AG04449 (cell line): Measurements from ENCODE around the gene TRERF1.

ENCODE experiments used
- CTCF ChIA-PET: fragments of 350-600 bp; formaldehyde crosslinking; extraction: SDS; loops from one replicate; lab custom pipeline; 2021; ENCODE audit warnings: antibody characterized with exemption; lab: Yijun Ruan, JAX
- POLR2A ChIA-PET: fragments of 400-600, 350-600 bp; formaldehyde crosslinking; extraction: SDS; loops from one replicate; lab custom pipeline; 2020; ENCODE audit warnings: antibody characterized with exemption, inconsistent platforms; lab: Yijun Ruan, JAX
- DNase-seq: peaks from one replicate; pipeline ENCODE4 v3.0.0-alpha.2; 2010; ENCODE audit warnings: low read depth, low spot score
- H3K4me3 ChIP-seq: 2 replicates; pipeline ENCODE4 v1.5.1; 2011; ENCODE audit warnings: low read depth, mild to moderate bottlenecking, control low read depth, low read length
- TF ChIP-seq, protein P1 (sequence below): IDR thresholded peaks from one replicate; pipeline ENCODE4 v1.5.1; 2011; ENCODE audit warnings: mild to moderate bottlenecking, moderate library complexity, low read length, control low read depth, inconsistent platforms; ENCODE audit not compliant: insufficient read depth; ENCODE audit errors: missing control alignments

The TRERF1 gene

GRCh38 chr6:42366999-42367352 lies 84.8 kb downstream of the TRERF1 start:
- TF ChIP-seq, protein P1, sequence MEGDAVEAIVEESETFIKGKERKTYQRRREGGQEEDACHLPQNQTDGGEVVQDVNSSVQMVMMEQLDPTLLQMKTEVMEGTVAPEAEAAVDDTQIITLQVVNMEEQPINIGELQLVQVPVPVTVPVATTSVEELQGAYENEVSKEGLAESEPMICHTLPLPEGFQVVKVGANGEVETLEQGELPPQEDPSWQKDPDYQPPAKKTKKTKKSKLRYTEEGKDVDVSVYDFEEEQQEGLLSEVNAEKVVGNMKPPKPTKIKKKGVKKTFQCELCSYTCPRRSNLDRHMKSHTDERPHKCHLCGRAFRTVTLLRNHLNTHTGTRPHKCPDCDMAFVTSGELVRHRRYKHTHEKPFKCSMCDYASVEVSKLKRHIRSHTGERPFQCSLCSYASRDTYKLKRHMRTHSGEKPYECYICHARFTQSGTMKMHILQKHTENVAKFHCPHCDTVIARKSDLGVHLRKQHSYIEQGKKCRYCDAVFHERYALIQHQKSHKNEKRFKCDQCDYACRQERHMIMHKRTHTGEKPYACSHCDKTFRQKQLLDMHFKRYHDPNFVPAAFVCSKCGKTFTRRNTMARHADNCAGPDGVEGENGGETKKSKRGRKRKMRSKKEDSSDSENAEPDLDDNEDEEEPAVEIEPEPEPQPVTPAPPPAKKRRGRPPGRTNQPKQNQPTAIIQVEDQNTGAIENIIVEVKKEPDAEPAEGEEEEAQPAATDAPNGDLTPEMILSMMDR: no peak
- no peak overlapping the region for H3K4me3 ChIP-seq
- CTCF ChIA-PET: interaction anchor here (1.2 to 1.5 kb wide), 2 partner anchors 23 to 181 kb away, joined by 3 to 4 read pairs; no protein-coding TSS in a partner anchor
- no peak for DNase-seq
- POLR2A ChIA-PET: no interaction called here

DNA sequence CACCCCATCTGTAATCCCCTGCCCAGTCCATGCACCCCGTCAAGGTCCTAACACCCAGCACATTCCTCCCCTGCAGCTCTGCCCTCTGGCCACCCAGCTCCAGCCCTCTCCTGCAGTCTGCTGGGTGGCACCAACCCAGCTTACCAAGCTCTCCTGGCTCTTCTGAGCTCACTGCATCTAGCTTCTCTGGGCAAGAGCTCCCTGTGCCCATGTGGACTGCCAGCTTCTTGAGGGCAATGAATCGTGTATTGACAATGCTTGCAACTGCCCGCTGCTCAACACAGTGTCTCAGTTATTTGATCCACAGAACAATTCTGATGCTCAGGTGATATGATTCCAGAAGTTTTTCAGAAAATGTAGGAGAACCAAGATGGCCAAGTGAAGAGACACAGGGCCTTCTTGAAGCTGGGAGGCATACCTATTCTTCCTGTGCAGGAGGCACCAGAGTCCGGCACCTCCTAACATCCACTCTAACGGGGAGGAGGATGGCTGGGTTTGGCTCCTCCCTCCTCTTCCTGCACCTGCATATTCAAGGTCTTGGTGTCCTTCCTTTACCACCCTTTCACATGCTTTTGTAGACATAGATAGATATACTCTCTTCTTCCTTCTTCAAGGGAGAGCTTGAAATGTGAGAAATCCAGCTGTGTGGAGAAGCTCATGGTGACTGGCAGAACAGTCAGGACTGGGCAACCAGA lies 85.6 kb downstream of the TRERF1 start:
- POLR2A ChIA-PET: no interaction called here
- no peak for DNase-seq
- TF ChIP-seq, protein P1: no peak
- CTCF ChIA-PET: interaction anchor here (0.7 to 1.5 kb wide), 2 partner anchors 24 to 182 kb away, joined by 4 read pairs; no protein-coding TSS in a partner anchor
- no peak overlapping the region for H3K4me3 ChIP-seq

GRCh38 chr6:42365021-42365420 lies 86.7 kb downstream of the TRERF1 start:
- POLR2A ChIA-PET: no interaction called here
- CTCF ChIA-PET: no interaction called here
- TF ChIP-seq, protein P1: no peak
- no peak for DNase-seq
- no peak overlapping the region for H3K4me3 ChIP-seq

GRCh38 chr6:42363926-42364849 lies 87.5 kb downstream of the TRERF1 start:
- POLR2A ChIA-PET: no interaction called here
- TF ChIP-seq, protein P1: no peak
- no peak overlapping the region for H3K4me3 ChIP-seq
- no peak for DNase-seq
- CTCF ChIA-PET: interaction anchor here (0.6 kb wide), 1 partner anchor 80 kb away, joined by 3 read pairs; no protein-coding TSS in a partner anchor

DNA sequence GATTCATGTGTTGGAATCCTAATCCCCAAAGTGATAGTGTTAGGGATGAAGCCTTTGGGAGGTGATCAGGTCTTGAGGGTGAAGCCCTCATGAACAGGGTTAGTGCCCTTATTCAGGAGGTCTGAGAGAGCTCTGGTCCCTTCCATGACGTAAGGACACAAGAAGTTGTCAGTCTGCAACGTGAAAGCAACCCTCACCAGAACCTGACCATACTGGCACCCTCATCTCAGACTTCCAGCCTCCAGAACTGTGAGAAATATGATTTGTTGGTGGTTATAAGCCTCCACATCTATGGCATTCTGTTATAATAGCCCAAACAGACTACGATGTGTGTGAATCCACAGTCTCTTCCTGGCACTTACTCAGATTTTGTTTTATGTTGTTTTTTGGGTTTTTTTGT lies 90.7 kb downstream of the TRERF1 start:
- H3K4me3 ChIP-seq: no peak overlapping the region
- TF ChIP-seq, protein P1: no peak
- CTCF ChIA-PET: no interaction called here
- POLR2A ChIA-PET: no interaction called here
- DNase-seq: no peak

DNA sequence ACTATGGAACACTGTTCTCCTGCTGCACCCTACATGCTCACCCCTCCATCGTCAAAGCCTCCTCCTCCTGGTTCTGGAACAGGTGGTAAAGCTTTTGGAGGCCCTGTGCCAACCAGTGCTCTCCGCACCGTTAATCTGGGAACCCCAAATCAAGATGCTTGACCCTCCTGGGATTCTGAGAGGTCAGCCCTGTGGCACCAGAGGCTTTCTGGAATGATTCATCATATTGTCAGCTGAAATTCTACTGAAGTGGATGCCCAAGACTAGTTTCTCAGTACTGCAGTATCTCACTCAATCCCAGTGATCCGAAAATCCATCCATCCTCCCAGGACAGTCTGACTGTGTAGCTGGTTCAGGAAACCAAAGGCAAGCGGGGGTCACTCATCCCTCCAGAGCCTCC lies 92.7 kb downstream of the TRERF1 start:
- TF ChIP-seq, protein P1: no peak
- no peak overlapping the region for H3K4me3 ChIP-seq
- ChIA-PET POLR2A (no interaction called here), CTCF (interaction anchor here (0.6 to 1.3 kb wide), 2 partner anchors 9 to 15 kb away, joined by 3 read pairs; no protein-coding TSS in a partner anchor)
- no peak for DNase-seq
